Osteocyte (in vitro differentiated cells): ENCODE results near the gene TECR. TPM values are rescaled to one million over a fixed set of nuclear protein-coding genes. Genes with fewer than 3 reads are reported as not detected.

Source experiments
- DNase-seq: peaks from one replicate; pipeline ENCODE4 v3.0.0; 2021; ENCODE audit warnings: mixed read lengths; ENCODE audit not compliant: unreplicated experiment; ENCODE audit errors: extremely low spot score
- H3K27ac Mint-ChIP-seq: one replicate; pipeline ENCODE4 v1.8.0; 2021; ENCODE audit warnings: mild to moderate bottlenecking, mixed read lengths; ENCODE audit not compliant: unreplicated experiment
- H3K27me3 Mint-ChIP-seq: one replicate; pipeline ENCODE4 v1.8.0; 2021; ENCODE audit warnings: mixed read lengths; ENCODE audit not compliant: unreplicated experiment
- H3K36me3 Mint-ChIP-seq: one replicate; pipeline ENCODE4 v1.8.0; 2021; ENCODE audit warnings: mixed read lengths; ENCODE audit not compliant: unreplicated experiment
- H3K4me1 Mint-ChIP-seq: one replicate; pipeline ENCODE4 v1.8.0; 2021; ENCODE audit warnings: mixed read lengths; ENCODE audit not compliant: unreplicated experiment
- H3K4me3 Mint-ChIP-seq: one replicate; pipeline ENCODE4 v1.8.0; 2021; ENCODE audit warnings: mild to moderate bottlenecking, moderate library complexity, mixed read lengths; ENCODE audit not compliant: unreplicated experiment
- H3K9me3 Mint-ChIP-seq: one replicate; pipeline ENCODE4 v1.8.0; 2021; ENCODE audit warnings: mixed read lengths; ENCODE audit not compliant: unreplicated experiment
- CTCF ChIP-seq: fragments of 200-600 bp; sonication (generic); IDR thresholded peaks from 2 replicates; pipeline ENCODE4 v1.5.0; 2021; ENCODE audit warnings: antibody characterized with exemption, mild to moderate bottlenecking, moderate library complexity
- total RNA-seq: library from RNA; stranded (reverse); gene quantifications from 2 replicates; pipeline ENCODE4 v1.2.1, GENCODE V29; 2021

Gene TECR
- total RNA-seq, 1 donor from 2014 or later, result 136 TPM

DNA sequence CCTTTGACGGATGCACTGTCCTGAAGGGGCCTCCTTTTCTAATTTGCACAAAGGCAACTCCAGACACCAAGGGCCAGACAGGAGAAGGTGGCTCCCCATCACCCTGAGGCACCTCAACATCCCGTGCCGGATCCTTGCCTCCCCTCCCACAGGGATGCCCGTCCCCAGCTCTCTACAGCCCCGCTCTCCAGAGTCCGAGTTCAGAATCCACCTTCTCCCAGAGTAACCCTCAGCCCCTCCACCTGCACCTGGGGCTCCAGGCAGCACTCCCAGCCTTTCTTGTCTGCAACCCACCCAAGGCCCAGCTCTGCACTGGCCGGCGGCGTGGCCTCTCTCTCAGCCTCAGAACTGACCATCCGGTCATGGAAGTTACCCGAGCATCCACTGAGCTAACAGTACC lies 37.7 kb downstream of the TECR start:
- H3K27me3 Mint-ChIP-seq, result no peaks in the 10 kb centered on the region
- H3K4me1 Mint-ChIP-seq, result peaks cover 32% of the 10 kb centered on the region
- no peaks in the 10 kb centered on the region for H3K9me3 Mint-ChIP-seq
- no peak overlapping the region for H3K27ac Mint-ChIP-seq
- no peak for DNase-seq
- peaks cover 15% of the 10 kb centered on the region for H3K36me3 Mint-ChIP-seq
- H3K4me3 Mint-ChIP-seq, result no peak overlapping the region
- TF ChIP-seq CTCF, result no peak

GRCh38 chr19:14570864-14571527 lies 41.6 kb downstream of the TECR start:
- Mint-ChIP-seq H3K9me3 (no peaks in the 10 kb centered on the region), H3K27me3 (no peaks in the 10 kb centered on the region), H3K27ac (no peak overlapping the region), H3K4me3 (peak overlapping the region; percentile 92), H3K36me3 (peaks cover 14% of the 10 kb centered on the region), H3K4me1 (peaks cover 35% of the 10 kb centered on the region)
- TF ChIP-seq CTCF, result no peak
- no peak for DNase-seq

GRCh38 chr19:14571695-14572490 lies 42.5 kb downstream of the TECR start, which contains the start of gene NDUFB7:
NDUFB7 (minus strand) TSS chr19:14572066; CDS start chr19:14572000, 66 bp downstream.
- Mint-ChIP-seq H3K4me1 (peaks cover 35% of the 10 kb centered on the region), H3K27me3 (no peaks in the 10 kb centered on the region)

GRCh38 chr19:14575428-14575980 lies 46.1 kb downstream of the TECR start:
- Mint-ChIP-seq H3K4me3 (no peak overlapping the region), H3K27me3 (no peaks in the 10 kb centered on the region), H3K9me3 (no peaks in the 10 kb centered on the region), H3K27ac (no peak overlapping the region), H3K36me3 (no peaks in the 10 kb centered on the region), H3K4me1 (peaks cover 19% of the 10 kb centered on the region)
- no peak for DNase-seq
- TF ChIP-seq CTCF, result no peak

More at GRCh38 chr19:14571695-14572490, 42.5 kb downstream of the TECR start, which contains the start of gene NDUFB7:
- no peaks in the 10 kb centered on the region for H3K9me3 Mint-ChIP-seq
- H3K27ac Mint-ChIP-seq, result peak within 1 kb of the TSS; percentile 75
- DNase-seq, result peak; percentile 94
- TF ChIP-seq CTCF, result peak; percentile 67
- peak within 1 kb of the TSS; percentile 92 for H3K4me3 Mint-ChIP-seq
- peaks cover 11% of the 10 kb centered on the region for H3K36me3 Mint-ChIP-seq

- Mint-ChIP-seq H3K4me3 (no peak overlapping the region), H3K4me1 (peaks cover 11% of the 10 kb centered on the region), H3K27ac (no peak overlapping the region), H3K9me3 (no peaks in the 10 kb centered on the region), H3K36me3 (no peaks in the 10 kb centered on the region), H3K27me3 (no peaks in the 10 kb centered on the region)
- no peak for DNase-seq
- TF ChIP-seq CTCF, result no peak
These were observed 47.0 kb downstream of the TECR start for GRCh38 chr19:14576363-14576762.
